ENCODE measurements around the gene NOX5. TPM values are rescaled to one million over a fixed set of nuclear protein-coding genes. Genes with fewer than 3 reads are reported as not detected.
"Not testable (repeated sequence)": the region's sequence is repeated elsewhere in the genome, so short reads cannot be mapped to it uniquely, and the experiment has no call there.

NOX5 gene
- total RNA-seq = not detected

- Mint-ChIP-seq H3K4me1 (no peaks in the 10 kb centered on the region), H3K9me3 (peaks cover 4% of the 10 kb centered on the region), H3K27ac (no peak within 1 kb of the TSS), H3K27me3 (peaks cover 12% of the 10 kb centered on the region), H3K36me3 (ENCODE audit: low read depth) (no peaks in the 10 kb centered on the region), H3K4me3 (no peak within 1 kb of the TSS)
- ChIA-PET POLR2A (no interaction called here), CTCF (no interaction called here)
- no peak for DNase-seq
Observed at GRCh38 chr15:69014454-69014853, at the start of gene NOX5. Gene NOX5, plus strand, starts transcription at chr15:69014695. Its CDS starts 41 bp downstream, at chr15:69014736.

GRCh38 chr15:68966996-68967395 lies 47.5 kb upstream of the NOX5 start:
- Mint-ChIP-seq H3K36me3 (ENCODE audit: low read depth) (no peaks in the 10 kb centered on the region), H3K27ac (no peak overlapping the region), H3K4me1 (no peaks in the 10 kb centered on the region), H3K27me3 (peaks cover 45% of the 10 kb centered on the region), H3K9me3 (peaks cover 11% of the 10 kb centered on the region), H3K4me3 (no peak overlapping the region)
- CTCF ChIA-PET = no interaction called here
- POLR2A ChIA-PET = no interaction called here
- DNase-seq = no peak

GRCh38 chr15:68967948-68968347 lies 46.5 kb upstream of the NOX5 start:
- peaks cover 46% of the 10 kb centered on the region for H3K27me3 Mint-ChIP-seq
- CTCF ChIA-PET = no interaction called here

GRCh38 chr15:68969298-68969697 lies 45.2 kb upstream of the NOX5 start:
- H3K4me3 Mint-ChIP-seq = no peak overlapping the region
- no peak overlapping the region for H3K27ac Mint-ChIP-seq
- no peaks in the 10 kb centered on the region for H3K36me3 Mint-ChIP-seq (ENCODE audit: low read depth)
- H3K9me3 Mint-ChIP-seq = peaks cover 8% of the 10 kb centered on the region
- no peaks in the 10 kb centered on the region for H3K4me1 Mint-ChIP-seq
- ChIA-PET POLR2A (no interaction called here), CTCF (no interaction called here)
- no peak for DNase-seq
- peaks cover 46% of the 10 kb centered on the region for H3K27me3 Mint-ChIP-seq

More at GRCh38 chr15:68967948-68968347, 46.5 kb upstream of the NOX5 start:
- Mint-ChIP-seq H3K9me3 (peaks cover 11% of the 10 kb centered on the region), H3K4me1 (no peaks in the 10 kb centered on the region), H3K36me3 (ENCODE audit: low read depth) (no peaks in the 10 kb centered on the region), H3K27ac (no peak overlapping the region), H3K4me3 (no peak overlapping the region)
- DNase-seq = no peak
- POLR2A ChIA-PET = no interaction called here

- no peaks in the 10 kb centered on the region for H3K36me3 Mint-ChIP-seq (ENCODE audit: low read depth)
- H3K27ac Mint-ChIP-seq = no peak overlapping the region
- DNase-seq = no peak
- peaks cover 8% of the 10 kb centered on the region for H3K9me3 Mint-ChIP-seq
- ChIA-PET POLR2A (no interaction called here), CTCF (no interaction called here)
- H3K4me1 Mint-ChIP-seq = no peaks in the 10 kb centered on the region
- H3K4me3 Mint-ChIP-seq = no peak overlapping the region
- H3K27me3 Mint-ChIP-seq = peaks cover 36% of the 10 kb centered on the region
Observed at GRCh38 chr15:68972201-68973065, 42.1 kb upstream of the NOX5 start.

- not testable (repeated sequence) for H3K4me3 Mint-ChIP-seq
- CTCF ChIA-PET = interaction anchor here (1.4 kb wide), 1 partner anchor 54 kb away, joined by 3 read pairs; no protein-coding TSS in a partner anchor
Observed at GRCh38 chr15:68975651-68976160, 38.8 kb upstream of the NOX5 start.

GRCh38 chr15:68977426-68977825 lies 37.1 kb upstream of the NOX5 start:
- H3K9me3 Mint-ChIP-seq; H3K4me1 Mint-ChIP-seq; H3K36me3 Mint-ChIP-seq (ENCODE audit: low read depth); DNase-seq; CTCF ChIA-PET; H3K27ac Mint-ChIP-seq; H3K4me3 Mint-ChIP-seq; POLR2A ChIA-PET: not testable (repeated sequence)
- peaks cover 14% of the 10 kb centered on the region for H3K27me3 Mint-ChIP-seq

More at GRCh38 chr15:68975651-68976160, 38.8 kb upstream of the NOX5 start:
- H3K27me3 Mint-ChIP-seq = peaks cover 18% of the 10 kb centered on the region
- H3K9me3 Mint-ChIP-seq; POLR2A ChIA-PET; H3K36me3 Mint-ChIP-seq (ENCODE audit: low read depth); H3K4me1 Mint-ChIP-seq; DNase-seq; H3K27ac Mint-ChIP-seq: not testable (repeated sequence)

GRCh38 chr15:68979006-68979405 lies 35.5 kb upstream of the NOX5 start:
- POLR2A ChIA-PET = no interaction called here
- peaks cover 8% of the 10 kb centered on the region for H3K27me3 Mint-ChIP-seq
- no peaks in the 10 kb centered on the region for H3K9me3 Mint-ChIP-seq
- CTCF ChIA-PET = no interaction called here
- H3K36me3 Mint-ChIP-seq (ENCODE audit: low read depth) = no peaks in the 10 kb centered on the region
- DNase-seq = no peak
- no peak overlapping the region for H3K27ac Mint-ChIP-seq
- no peaks in the 10 kb centered on the region for H3K4me1 Mint-ChIP-seq
- H3K4me3 Mint-ChIP-seq = no peak overlapping the region

- H3K27me3 Mint-ChIP-seq = peaks cover 4% of the 10 kb centered on the region
- H3K4me1 Mint-ChIP-seq = no peaks in the 10 kb centered on the region
- no peak overlapping the region for H3K4me3 Mint-ChIP-seq
- no peaks in the 10 kb centered on the region for H3K36me3 Mint-ChIP-seq (ENCODE audit: low read depth)
- H3K9me3 Mint-ChIP-seq = no peaks in the 10 kb centered on the region
- ChIA-PET CTCF (no interaction called here), POLR2A (no interaction called here)
- no peak overlapping the region for H3K27ac Mint-ChIP-seq
- no peak for DNase-seq
Observed at GRCh38 chr15:68979816-68980215, 34.7 kb upstream of the NOX5 start.

GRCh38 chr15:68980786-68981185 lies 33.7 kb upstream of the NOX5 start:
- Mint-ChIP-seq H3K4me1 (no peaks in the 10 kb centered on the region), H3K9me3 (no peaks in the 10 kb centered on the region), H3K4me3 (no peak overlapping the region), H3K27ac (no peak overlapping the region), H3K36me3 (ENCODE audit: low read depth) (no peaks in the 10 kb centered on the region), H3K27me3 (peaks cover 3% of the 10 kb centered on the region)
- ChIA-PET POLR2A (no interaction called here), CTCF (no interaction called here)
- no peak for DNase-seq

GRCh38 chr15:68981941-68982340 lies 32.6 kb upstream of the NOX5 start:
- no peak for DNase-seq

GRCh38 chr15:68982976-68983563 lies 31.4 kb upstream of the NOX5 start:
- CTCF ChIA-PET = no interaction called here

More at GRCh38 chr15:68981941-68982340, 32.6 kb upstream of the NOX5 start:
- no peak overlapping the region for H3K4me3 Mint-ChIP-seq
- ChIA-PET CTCF (no interaction called here), POLR2A (no interaction called here)
- no peak overlapping the region for H3K27ac Mint-ChIP-seq
- no peaks in the 10 kb centered on the region for H3K36me3 Mint-ChIP-seq (ENCODE audit: low read depth)
- H3K4me1 Mint-ChIP-seq = no peaks in the 10 kb centered on the region
- no peaks in the 10 kb centered on the region for H3K9me3 Mint-ChIP-seq
- peaks cover 3% of the 10 kb centered on the region for H3K27me3 Mint-ChIP-seq

GRCh38 chr15:68983961-68984481 lies 30.5 kb upstream of the NOX5 start:
- Mint-ChIP-seq H3K36me3 (ENCODE audit: low read depth) (no peaks in the 10 kb centered on the region), H3K4me3 (no peak overlapping the region)

More at GRCh38 chr15:68982976-68983563, 31.4 kb upstream of the NOX5 start:
- Mint-ChIP-seq H3K4me1 (no peaks in the 10 kb centered on the region), H3K4me3 (no peak overlapping the region), H3K27me3 (peaks cover 3% of the 10 kb centered on the region), H3K9me3 (no peaks in the 10 kb centered on the region), H3K36me3 (ENCODE audit: low read depth) (no peaks in the 10 kb centered on the region), H3K27ac (no peak overlapping the region)
- DNase-seq = no peak
- POLR2A ChIA-PET = no interaction called here

More at GRCh38 chr15:68983961-68984481, 30.5 kb upstream of the NOX5 start:
- ChIA-PET CTCF (no interaction called here), POLR2A (no interaction called here)
- Mint-ChIP-seq H3K4me1 (no peaks in the 10 kb centered on the region), H3K27ac (no peak overlapping the region), H3K27me3 (peaks cover 6% of the 10 kb centered on the region), H3K9me3 (no peaks in the 10 kb centered on the region)
- no peak for DNase-seq
